Glutamatergic neuron (in vitro differentiated cells): ENCODE data around the gene BUB1B. TPM values are rescaled to one million over a fixed set of nuclear protein-coding genes. Genes with fewer than 3 reads are reported as not detected.

Experiments used
- DNase-seq: peaks from one replicate; pipeline ENCODE4 v3.0.0; 2022
- H3K27ac Mint-ChIP-seq: one replicate; pipeline ENCODE4 v1.8.0; 2020; ENCODE audit warnings: mild to moderate bottlenecking, mixed read lengths, inconsistent platforms; ENCODE audit not compliant: unreplicated experiment
- H3K27me3 Mint-ChIP-seq: one replicate; pipeline ENCODE4 v1.8.0; 2020; ENCODE audit warnings: mild to moderate bottlenecking, moderate library complexity, mixed read lengths, inconsistent platforms; ENCODE audit not compliant: unreplicated experiment
- H3K36me3 Mint-ChIP-seq: one replicate; pipeline ENCODE4 v1.8.0; 2020; ENCODE audit warnings: mild to moderate bottlenecking, mixed read lengths, inconsistent platforms; ENCODE audit not compliant: unreplicated experiment
- H3K4me1 Mint-ChIP-seq: one replicate; pipeline ENCODE4 v1.8.0; 2020; ENCODE audit warnings: mild to moderate bottlenecking, low read depth, mixed read lengths, inconsistent platforms; ENCODE audit not compliant: unreplicated experiment
- H3K4me3 Mint-ChIP-seq: one replicate; pipeline ENCODE4 v1.8.0; 2020; ENCODE audit warnings: mild to moderate bottlenecking, mixed read lengths, inconsistent platforms; ENCODE audit not compliant: unreplicated experiment
- H3K9me3 Mint-ChIP-seq: one replicate; pipeline ENCODE4 v1.8.0; 2020; ENCODE audit warnings: mild to moderate bottlenecking, moderate library complexity, mixed read lengths, inconsistent platforms; ENCODE audit not compliant: unreplicated experiment
- CTCF ChIP-seq: fragments of 200-600 bp; sonication (generic); IDR thresholded peaks from one replicate; pipeline ENCODE4 v1.5.0; 2021; ENCODE audit not compliant: partially characterized antibody, unreplicated experiment
- total RNA-seq: library from RNA; stranded (reverse); fragmentation: NEBNext Ultra II Directional; extraction: Animal tissue kit (Norgen Biotek cat#: 25700); gene quantifications from one replicate; pipeline ENCODE4 v1.2.1, GENCODE V29; 2021; ENCODE audit not compliant: unreplicated experiment

BUB1B gene
- total RNA-seq, 1 donor from 2014 or later = 16.5 TPM

- DNase-seq = no peak
- TF ChIP-seq CTCF = no peak
- Mint-ChIP-seq H3K4me1 (peaks cover 3% of the 10 kb centered on the region), H3K9me3 (peaks cover 3% of the 10 kb centered on the region), H3K27ac (no peak overlapping the region), H3K27me3 (peaks cover 4% of the 10 kb centered on the region), H3K4me3 (no peak overlapping the region), H3K36me3 (no peaks in the 10 kb centered on the region)
Measured at GRCh38 chr15:40269604-40270003, 108.7 kb downstream of the BUB1B start.

GRCh38 chr15:40270246-40270995, 109.6 kb downstream of the BUB1B start:
- Mint-ChIP-seq H3K4me3 (no peak overlapping the region), H3K27me3 (peaks cover 8% of the 10 kb centered on the region), H3K36me3 (no peaks in the 10 kb centered on the region), H3K27ac (no peak overlapping the region), H3K9me3 (peaks cover 3% of the 10 kb centered on the region), H3K4me1 (no peaks in the 10 kb centered on the region)
- DNase-seq = no peak
- TF ChIP-seq CTCF = no peak

Other genes starting within 250 kb of the BUB1B start
- 15.9 TPM for gene GPR176, start 240.8 kb upstream of the BUB1B start, total RNA-seq
- 17.7 TPM for gene EIF2AK4, start 227.0 kb upstream of the BUB1B start, total RNA-seq
- gene SRP14, start 121.9 kb upstream of the BUB1B start, total RNA-seq = 246 TPM
- 11.3 TPM for gene BMF, start 52.2 kb upstream of the BUB1B start, total RNA-seq
- not detected for gene PAK6, start 78.0 kb downstream of the BUB1B start, total RNA-seq
- not detected for gene ANKRD63, start 122.0 kb downstream of the BUB1B start, total RNA-seq
- gene PLCB2, start 146.9 kb downstream of the BUB1B start, total RNA-seq = 2.6 TPM
- 15.9 TPM for gene INAFM2, start 162.6 kb downstream of the BUB1B start, total RNA-seq
- 0.49 TPM for gene CCDC9B, start 179.9 kb downstream of the BUB1B start, total RNA-seq
- gene PHGR1, start 190.0 kb downstream of the BUB1B start, total RNA-seq = not detected
- 44.3 TPM for gene DISP2, start 197.2 kb downstream of the BUB1B start, total RNA-seq
- 62.9 TPM for gene KNSTRN, start 221.7 kb downstream of the BUB1B start, total RNA-seq
- 44.3 TPM for gene IVD, start 244.7 kb downstream of the BUB1B start, total RNA-seq